ENCODE data around the gene IMPA2.

- TF ChIP-seq, protein P1, sequence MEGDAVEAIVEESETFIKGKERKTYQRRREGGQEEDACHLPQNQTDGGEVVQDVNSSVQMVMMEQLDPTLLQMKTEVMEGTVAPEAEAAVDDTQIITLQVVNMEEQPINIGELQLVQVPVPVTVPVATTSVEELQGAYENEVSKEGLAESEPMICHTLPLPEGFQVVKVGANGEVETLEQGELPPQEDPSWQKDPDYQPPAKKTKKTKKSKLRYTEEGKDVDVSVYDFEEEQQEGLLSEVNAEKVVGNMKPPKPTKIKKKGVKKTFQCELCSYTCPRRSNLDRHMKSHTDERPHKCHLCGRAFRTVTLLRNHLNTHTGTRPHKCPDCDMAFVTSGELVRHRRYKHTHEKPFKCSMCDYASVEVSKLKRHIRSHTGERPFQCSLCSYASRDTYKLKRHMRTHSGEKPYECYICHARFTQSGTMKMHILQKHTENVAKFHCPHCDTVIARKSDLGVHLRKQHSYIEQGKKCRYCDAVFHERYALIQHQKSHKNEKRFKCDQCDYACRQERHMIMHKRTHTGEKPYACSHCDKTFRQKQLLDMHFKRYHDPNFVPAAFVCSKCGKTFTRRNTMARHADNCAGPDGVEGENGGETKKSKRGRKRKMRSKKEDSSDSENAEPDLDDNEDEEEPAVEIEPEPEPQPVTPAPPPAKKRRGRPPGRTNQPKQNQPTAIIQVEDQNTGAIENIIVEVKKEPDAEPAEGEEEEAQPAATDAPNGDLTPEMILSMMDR (conservative IDR thresholded peaks at IDR 0.05 in 1 of 2, IDR thresholded peaks at IDR 0.05 in 1 of 2; ENCODE audit: low read depth in 1 of 2, low read length in 2 of 2) = no peak
- TF ChIP-seq EZH2 (IDR thresholded peaks at IDR 0.05; ENCODE audit: low read length, missing control alignments) = no peak
Measured at GRCh38 chr18:12057419-12058039, 76.2 kb downstream of the IMPA2 start.

All from fibroblast of lung (primary cell).